ENCODE measurements around the gene N4BP2.

- no peak for TF ChIP-seq CTCF (IDR thresholded peaks at IDR 0.05; ENCODE audit: poor library complexity)
- no peak for TF ChIP-seq EZH2 (IDR thresholded peaks at IDR 0.05; ENCODE audit: borderline replicate concordance)
Observed at GRCh38 chr4:40202474-40202873, 145.8 kb downstream of the N4BP2 start.

Data from hepatocyte (in vitro differentiated cells).